GM10847 (cell line): Measurements from ENCODE around the gene DQX1.

Experiments used
- POLR2A ChIP-seq: IDR thresholded peaks from 2 replicates; pipeline ENCODE4 v1.6.1; 2011; ENCODE audit not compliant: insufficient read length; ENCODE audit errors: extremely low read depth

Gene DQX1

DNA sequence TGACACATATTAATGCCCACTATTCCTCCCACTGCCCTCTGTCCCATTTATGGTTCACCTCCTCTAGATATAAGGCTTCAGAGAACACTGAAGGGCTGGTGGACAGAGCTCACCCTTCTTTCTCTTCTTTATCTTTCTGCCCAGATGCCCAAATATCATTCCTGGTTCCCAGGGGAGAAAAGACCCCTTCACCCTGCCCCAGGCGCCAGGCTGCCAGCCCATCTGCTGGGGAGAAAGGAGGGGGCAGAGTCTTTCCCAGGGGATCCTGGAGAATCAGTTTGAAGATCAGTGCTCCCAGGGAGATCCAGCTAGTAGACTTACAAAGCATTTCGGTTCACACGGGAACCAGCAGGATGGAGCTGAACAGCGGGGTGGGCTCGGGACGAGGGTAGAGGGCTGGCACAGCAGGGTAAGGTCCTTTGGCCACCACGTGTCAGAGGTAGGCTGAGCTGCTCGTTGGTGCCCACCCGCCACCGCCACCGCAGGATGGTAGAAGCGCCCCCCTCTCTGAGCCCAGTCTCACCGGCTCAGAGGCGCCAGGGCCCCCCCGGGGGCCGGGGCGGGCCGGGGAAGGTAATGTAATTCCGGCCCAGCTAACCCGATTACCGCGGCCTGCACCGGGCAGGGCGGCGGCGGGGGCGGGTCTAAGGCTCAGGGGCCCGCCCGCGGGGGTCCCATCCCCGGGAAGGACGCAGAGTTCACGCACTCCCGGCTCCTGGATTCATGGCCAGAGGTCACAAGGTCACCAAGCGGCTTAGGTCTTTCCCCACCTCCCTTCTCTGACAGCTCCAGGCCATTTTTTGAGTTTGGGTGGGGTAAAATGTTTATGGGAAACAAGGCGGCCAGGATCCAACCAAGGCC is 13.1 kb downstream of the DQX1 start:
- TF ChIP-seq POLR2A = no peak

DNA sequence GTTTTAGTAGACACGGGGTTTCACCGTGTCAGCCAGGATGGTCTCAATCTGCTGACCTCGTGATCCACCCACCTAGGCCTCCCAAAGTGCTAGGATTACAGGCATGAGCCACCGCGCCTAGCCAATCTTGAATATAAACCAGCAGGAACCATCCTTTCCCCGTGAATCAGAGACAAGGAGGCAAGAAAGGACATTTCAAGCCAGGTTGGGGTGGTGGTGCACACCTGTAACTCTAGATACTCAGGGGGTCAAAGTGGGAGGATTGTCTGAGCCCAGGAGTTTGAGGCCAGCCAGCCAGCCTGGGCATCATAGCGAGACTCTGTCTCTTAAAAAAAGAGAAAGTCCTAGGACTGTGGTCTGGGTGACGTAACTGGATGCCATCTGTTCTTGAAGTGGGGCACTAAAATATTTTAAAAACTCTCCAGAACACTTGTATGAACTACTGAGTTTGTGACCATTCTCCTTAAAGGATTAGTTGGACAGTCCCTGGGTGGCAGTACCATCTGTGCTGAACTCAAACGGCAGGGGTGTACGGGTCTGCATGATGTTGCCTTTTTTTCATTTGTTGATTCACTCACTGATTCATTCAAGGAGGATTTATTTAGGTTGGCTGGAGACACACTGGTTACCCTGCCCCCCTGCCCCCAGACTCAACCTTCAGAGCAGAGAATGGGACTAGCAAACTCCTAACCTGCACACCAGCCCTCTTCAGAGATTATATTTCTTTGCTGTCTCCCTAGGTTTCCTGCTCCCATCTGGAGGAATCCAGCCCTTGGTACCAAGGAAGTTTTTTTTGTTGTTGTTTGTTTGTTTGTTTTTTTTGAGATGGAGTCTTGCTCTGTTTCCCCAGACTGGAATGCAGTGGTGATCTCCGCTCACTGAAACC is 14.7 kb downstream of the DQX1 start:
- TF ChIP-seq POLR2A = no peak

DNA sequence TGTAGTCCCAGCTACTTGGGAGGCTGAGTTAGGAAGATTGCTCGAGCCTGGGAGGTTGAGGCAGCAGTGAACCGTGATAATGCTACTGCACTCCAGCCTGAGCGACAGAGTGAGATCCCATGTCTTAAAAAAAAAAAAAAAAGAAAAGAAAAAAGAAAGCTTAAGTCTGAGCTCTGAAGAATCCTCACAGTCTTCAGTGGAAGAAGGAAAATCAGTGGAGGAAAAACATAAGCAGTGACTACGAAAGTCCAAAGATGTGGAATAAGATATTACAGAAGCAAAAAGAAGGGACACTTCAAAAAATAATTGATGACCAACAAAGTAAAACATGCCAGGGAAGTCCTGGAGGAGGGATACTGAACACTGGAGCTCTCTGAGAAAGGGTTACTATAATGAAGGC is 15.8 kb downstream of the DQX1 start:
- TF ChIP-seq POLR2A = no peak

DNA sequence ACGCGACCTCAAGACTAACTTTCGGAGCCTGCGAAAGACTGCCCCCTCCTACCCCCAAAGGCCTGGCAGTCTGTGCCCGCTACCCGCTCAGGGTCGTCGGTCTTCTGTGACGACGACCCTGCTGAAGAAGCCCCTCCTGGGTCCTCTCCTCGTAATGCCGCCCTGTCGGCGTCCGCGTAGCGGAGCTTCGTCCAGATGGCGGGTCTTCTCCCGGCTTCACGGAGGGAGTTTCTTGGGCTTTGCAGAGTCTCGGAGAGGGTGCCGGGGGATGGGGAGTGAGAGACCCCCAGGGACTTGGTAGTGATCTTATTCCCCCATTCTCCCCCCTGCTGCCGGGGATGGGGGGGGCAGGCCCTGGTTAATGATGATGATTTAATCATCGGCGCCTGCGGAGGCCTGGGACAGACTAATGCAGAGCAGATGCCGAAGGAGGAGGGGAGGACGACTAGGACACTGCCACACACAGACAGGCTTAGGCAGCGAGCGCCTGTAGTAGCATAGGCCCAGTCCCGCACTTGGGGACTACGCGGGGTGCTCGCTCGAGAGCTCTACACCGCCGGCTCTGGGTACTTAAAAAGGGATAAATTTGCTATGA is 18.0 kb downstream of the DQX1 start:
- TF ChIP-seq POLR2A = no peak

DNA sequence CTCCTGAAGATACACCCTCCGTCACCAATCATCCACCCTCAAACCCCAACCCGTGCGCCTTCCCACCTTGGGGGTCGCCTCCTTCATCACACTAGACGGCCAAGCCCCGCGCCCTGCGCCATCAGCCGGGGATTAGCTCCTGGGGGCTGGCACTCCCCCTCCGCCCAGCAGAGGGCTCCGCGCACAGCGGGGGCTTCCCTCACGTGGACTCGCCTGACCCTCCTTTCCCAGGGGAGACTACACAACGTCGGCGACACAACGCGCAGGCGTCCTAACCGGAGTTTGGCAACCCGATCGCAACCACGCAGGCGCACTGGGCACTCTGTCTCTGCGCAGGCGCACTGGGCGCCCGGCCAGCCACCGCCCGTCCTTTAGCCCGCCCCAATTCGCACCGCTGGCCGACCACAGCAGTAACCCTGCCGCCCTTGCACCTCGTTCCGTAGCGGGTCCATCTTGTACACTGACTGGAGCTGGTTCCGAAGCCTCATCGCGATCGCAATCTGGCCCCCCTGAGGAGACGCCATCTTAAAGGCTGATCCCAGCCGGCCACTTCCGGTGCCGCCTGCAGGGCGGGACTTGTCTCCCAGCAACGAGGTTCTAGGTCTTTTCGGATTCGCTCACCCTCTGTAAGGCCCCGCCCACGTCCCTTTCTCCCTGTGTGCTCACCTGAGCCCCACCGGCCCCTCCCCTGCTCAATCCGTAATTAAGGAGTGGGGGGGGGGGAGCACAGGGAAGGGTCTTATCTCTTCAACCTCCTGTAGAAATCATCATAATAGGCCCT is 18.7 kb downstream of the DQX1 start, which contains the start of gene PCGF1:
TSS of gene PCGF1 (minus strand) at position 551 of the 781 bp plus-strand sequence. CDS start at position 524, 27 bp downstream.
- TF ChIP-seq POLR2A = peak; percentile 72

DNA sequence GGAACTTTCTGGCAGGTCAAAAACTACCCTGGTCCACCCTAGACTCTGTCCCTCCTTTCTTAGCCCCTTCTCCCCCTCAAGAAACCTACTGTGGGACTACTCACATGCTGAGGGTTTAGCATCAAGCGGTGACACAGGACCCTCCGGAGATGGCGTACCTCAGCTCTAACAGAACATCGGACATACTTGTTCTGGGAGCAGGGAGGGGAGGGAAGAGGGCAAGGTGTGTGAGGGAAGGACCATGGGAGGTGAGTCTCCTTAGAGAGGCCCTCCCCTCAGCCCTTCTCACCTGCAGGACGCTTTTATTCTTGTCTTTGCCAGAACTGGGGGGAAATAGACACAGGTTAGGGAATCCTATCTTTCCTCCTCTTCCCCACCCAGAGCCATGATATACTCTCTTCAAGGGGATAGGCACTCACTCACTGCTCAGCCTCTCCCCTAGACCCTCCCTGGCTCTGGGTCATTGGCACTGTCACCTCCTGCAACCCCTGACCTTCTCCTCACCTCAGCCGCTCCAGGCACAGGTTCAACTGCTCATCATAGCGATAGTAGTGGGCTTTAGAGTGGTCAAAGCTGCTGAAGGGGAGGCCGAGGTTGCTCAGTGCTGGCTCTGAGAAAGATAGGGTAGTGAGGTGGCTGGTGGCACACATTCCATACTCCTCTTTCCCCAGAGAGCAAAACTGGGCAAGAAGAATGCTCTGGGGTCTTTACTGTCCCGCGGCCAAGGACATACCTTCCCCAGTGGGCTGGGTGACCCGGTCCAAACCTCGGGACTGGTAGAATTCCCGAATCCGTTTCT is 20.4 kb downstream of the DQX1 start:
- TF ChIP-seq POLR2A = no peak

DNA sequence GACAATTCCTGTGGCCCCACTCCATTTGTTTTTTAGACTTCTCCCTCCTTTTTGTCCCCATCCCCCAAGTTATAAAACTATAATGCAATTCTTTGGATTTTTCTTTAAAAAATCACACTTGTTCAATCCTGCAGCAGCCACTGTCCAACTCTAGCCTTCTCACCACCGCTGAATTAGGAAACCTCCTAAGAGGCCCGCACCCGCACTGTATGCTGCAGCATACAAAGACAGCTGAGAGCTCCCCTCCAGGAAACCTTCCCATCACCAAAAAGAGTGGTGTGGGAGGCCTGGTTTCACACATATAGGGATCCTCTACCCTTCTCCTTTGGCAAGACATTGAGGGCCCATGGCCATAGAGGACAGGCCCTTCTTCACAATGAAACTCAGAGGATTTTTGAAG is 21.4 kb downstream of the DQX1 start:
- no peak for TF ChIP-seq POLR2A

DNA sequence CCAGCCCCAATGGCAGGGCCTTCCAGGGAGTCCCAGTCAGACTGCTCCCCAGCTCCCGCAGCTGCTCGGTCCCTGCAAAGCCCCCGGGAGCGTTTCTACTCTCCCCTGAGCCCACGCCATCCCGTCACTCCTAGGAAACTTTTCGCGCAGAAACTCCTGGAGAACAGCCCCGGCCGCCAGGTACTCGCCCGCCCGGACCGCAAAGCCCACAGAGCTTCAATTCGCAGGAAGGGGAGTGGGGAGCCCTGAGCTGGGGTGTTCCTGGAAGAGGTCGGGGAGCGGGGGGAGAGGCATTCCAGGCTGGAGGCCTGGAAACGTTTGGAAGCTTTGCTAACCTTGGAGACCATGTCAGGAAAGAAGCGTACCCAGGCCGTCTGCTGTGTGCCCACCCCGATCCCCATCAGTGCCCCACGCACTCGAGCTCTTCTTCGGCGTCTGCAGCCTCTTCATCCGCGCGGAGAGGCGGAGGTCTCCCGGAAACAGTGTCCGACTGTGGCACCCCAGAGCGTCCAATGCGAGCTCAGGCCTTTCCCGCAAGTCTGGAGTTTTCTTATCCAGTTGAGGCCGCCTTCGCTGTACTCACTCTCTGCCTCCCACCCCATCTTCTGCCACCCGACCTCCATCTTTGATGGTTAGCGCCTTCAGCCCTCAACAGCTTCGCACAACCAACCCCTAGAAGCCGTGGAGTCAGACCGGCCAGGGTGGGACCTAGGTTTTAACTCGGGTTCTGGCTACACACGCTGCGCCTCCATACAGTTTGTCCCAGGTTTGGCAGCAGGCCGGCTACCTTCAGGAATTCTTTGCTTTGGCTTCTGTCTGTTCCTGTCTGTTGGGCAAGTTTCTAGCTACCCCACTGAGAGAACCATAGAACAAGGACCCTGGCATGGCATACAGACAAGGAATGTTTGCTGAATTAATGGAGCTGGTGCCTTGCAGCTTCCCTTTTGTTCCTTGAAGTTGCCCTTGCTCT is 22.2 kb downstream of the DQX1 start:
- TF ChIP-seq POLR2A = no peak

DNA sequence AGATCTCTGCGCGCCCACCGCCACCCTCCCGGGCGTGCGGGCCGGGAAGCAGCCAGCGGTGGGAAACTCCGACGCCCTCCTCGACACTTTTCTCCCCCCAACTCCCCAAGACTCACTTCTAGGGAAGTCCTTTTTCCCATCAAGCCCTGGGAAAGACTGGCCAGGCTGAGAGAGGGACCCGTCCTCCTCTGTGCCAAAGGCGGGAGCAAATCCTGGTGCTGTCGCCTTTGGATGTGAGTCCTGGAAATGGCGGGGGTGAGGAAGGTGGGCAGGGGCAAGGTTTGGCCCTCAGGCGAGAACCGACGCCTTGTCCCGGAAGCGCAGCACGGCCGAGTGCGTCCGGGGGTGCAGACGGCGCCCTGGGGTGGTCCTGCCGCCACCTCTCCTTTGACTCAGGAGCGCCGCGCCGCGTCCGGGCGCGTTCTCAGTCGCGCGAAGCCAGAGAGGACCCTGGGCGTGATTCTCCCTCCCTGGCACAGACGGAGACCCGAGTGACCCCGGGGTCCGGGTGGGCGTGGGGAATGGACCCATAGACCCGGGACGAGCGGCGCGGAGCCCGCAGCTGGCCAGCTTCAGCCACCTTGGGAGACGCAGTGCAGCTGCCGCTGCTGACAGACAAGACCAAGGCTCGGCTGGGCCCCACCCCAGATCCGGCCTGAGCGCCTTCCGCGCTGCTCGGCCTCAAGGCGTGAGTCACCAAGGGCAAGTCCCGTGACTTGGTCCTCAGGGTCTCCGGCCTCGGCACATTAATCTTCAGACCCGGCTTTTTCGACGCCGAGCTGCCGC is 23.1 kb downstream of the DQX1 start:
- TF ChIP-seq POLR2A = peak; percentile 42

DNA sequence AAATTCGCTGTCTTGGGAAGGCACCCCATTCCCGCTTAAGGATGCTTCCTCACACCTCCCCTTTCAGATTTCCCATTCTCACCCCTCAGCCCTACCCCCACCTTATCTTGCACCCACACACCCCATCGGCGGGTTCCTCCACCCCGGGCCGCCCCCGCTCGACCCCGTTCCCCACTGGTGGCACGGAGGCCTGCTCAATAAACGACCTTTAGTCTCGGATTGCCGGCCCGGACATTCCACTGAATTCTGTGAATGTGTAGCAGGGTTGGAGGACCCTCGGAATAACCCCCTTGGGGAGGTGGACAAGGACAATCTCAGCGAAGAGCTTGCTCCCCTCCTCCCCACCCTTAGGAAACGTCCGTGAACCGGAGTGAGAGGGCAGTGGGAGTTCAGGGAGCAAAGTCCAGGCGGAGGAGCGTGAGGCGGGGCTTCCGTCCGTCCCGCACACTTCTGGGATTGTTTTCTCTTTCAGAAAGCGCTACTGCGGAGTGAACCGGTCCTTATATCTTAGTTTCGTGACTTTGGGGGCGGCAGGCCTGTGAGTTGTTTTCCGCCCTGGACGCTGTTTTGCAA is 23.8 kb downstream of the DQX1 start:
- TF ChIP-seq POLR2A = no peak

DNA sequence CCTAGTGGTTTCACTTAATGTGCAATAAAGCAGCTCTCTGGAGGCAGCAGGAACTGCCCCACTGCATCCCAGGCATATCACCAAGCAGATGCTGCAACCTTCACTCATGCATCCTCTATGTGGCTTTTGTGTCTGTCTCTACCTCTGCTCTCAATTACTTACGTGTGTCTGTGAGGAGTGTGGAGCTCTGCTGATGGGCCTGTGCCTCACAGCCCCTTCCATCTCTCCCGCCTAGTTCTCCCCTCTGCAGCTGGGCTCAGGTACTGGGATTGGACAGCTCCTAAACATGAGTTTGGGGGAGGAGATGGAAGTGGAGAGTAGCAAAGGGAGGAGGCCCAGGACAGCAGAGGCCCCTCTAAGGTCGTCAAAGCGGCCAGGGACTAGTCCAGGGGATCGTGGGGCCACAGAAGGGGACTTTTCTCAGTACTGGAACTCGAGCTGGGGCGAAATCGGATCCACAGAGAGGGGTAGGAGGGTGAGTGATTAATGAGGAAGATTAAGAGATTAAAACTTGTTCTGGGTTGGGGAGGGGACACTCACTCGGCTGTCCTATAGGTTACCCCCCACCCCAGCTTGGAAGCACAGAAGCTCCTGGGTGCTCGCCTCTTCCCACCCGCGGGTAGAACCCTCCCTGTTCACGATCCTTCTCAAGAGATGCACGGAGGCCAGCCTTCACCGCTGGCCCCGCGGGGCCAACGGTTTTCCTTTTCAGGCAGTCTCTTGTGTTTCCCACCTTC is 24.5 kb downstream of the DQX1 start:
- TF ChIP-seq POLR2A = no peak
